Measurements from ENCODE around the gene GTF3C5.
"Not testable (repeated sequence)": the region's sequence is repeated elsewhere in the genome, so short reads cannot be mapped to it uniquely, and the experiment has no call there.

The GTF3C5 gene

GRCh38 chr9:133030317-133031129, at the start of gene GTF3C5:
TSS of gene GTF3C5 (plus strand) at chr9:133030997. CDS start at chr9:133031012, 15 bp downstream.
- DNase-seq, result peak; percentile 94 to 99

- no peak for DNase-seq
Observed at GRCh38 chr9:132982458-132982857, 48.3 kb upstream of the GTF3C5 start.

GRCh38 chr9:132983491-132984201, 47.2 kb upstream of the GTF3C5 start:
- DNase-seq, result no peak

- no peak for DNase-seq
Observed at GRCh38 chr9:132984202-132985070, 46.4 kb upstream of the GTF3C5 start.

- DNase-seq, result no peak
Observed at GRCh38 chr9:132985071-132985350, 45.8 kb upstream of the GTF3C5 start.

GRCh38 chr9:132985489-132985888, 45.3 kb upstream of the GTF3C5 start:
- DNase-seq, result no peak

- DNase-seq, result no peak
Observed at GRCh38 chr9:132986114-132986513, 44.7 kb upstream of the GTF3C5 start.

GRCh38 chr9:132986640-132987620, 43.9 kb upstream of the GTF3C5 start:
- DNase-seq, result no peak

- no peak for DNase-seq
Observed at GRCh38 chr9:132988244-132989013, 42.4 kb upstream of the GTF3C5 start.

GRCh38 chr9:132989014-132989310, 41.8 kb upstream of the GTF3C5 start:
- no peak for DNase-seq

GRCh38 chr9:132989414-132989996, 41.3 kb upstream of the GTF3C5 start:
- DNase-seq, result no peak

GRCh38 chr9:132989998-132990557, 40.7 kb upstream of the GTF3C5 start:
- DNase-seq, result not testable (repeated sequence)

GRCh38 chr9:132990781-132991180, 40.0 kb upstream of the GTF3C5 start:
- DNase-seq, result no peak

- DNase-seq, result no peak
Observed at GRCh38 chr9:132991351-132992300, 39.2 kb upstream of the GTF3C5 start.

- DNase-seq, result no peak
Observed at GRCh38 chr9:132993511-132993939, 37.3 kb upstream of the GTF3C5 start.

- DNase-seq, result no peak
Observed at GRCh38 chr9:132994410-132995120, 36.2 kb upstream of the GTF3C5 start.

- no peak for DNase-seq
Observed at GRCh38 chr9:132995121-132995420, 35.7 kb upstream of the GTF3C5 start.

GRCh38 chr9:132995879-132996278, 34.9 kb upstream of the GTF3C5 start:
- no peak for DNase-seq

- DNase-seq, result no peak
Observed at GRCh38 chr9:132996526-132996925, 34.3 kb upstream of the GTF3C5 start.
